Activated CD4-positive, alpha-beta T cell treated with anti-CD3 and anti-CD28 coated beads for 24 hours (primary cell): ENCODE measurements around the gene ITGB7.

Experiments
- DNase-seq, 2 donors: peaks; one replicate each; pipeline ENCODE4 v3.0.0-alpha.2; 2020; ENCODE audit warnings: low read depth in 2 of 2

Gene ITGB7

GRCh38 chr12:53145383-53146260 is 61.4 kb downstream of the ITGB7 start:
- no peak for DNase-seq

GRCh38 chr12:53143355-53143754 is 63.7 kb downstream of the ITGB7 start:
- DNase-seq = no peak
